HCT116 (cell line): ENCODE measurements around the gene ARFGEF3. TPM values are rescaled to one million over a fixed set of nuclear protein-coding genes. Genes with fewer than 3 reads are reported as not detected.

Experiments
- ATAC-seq: fragments of 200-7000 bp; cut with Tn5 transposase; 2 replicates; pipeline ENCODE4 v1.9.1; 2020; ENCODE audit warnings: mild to moderate bottlenecking, moderate library complexity
- BruUV-seq: library from RNA; stranded (reverse); fragments of 400-500 nt; replicated peaks from 2 replicates; lab custom pipeline; 2021; lab: Mats Ljungman, UMichigan
- CTCF ChIA-PET: fragments of 300-600 bp; sonication (Branson Sonifier 250); formaldehyde crosslinking; loops from one replicate; lab custom pipeline; 2021; ENCODE audit warnings: antibody characterized with exemption; lab: Charles Lee
- POLR2A ChIA-PET: fragments of 300-600, 350-600 bp; sonication (Branson Sonifier 250); formaldehyde crosslinking; loops from one replicate; lab custom pipeline; 2021; ENCODE audit warnings: antibody characterized with exemption; lab: Charles Lee
- RAD21 ChIA-PET, 2 experiments: fragments of 300-600 bp; sonication (Branson Sonifier 250); formaldehyde crosslinking; loops; one replicate each; lab custom pipeline; 2023; ENCODE audit warnings: low total read pairs in 2 of 2; ENCODE audit not compliant: uncharacterized antibody in 2 of 2, unreplicated experiment in 2 of 2, low non-redundant PET in 1 of 2; lab: Charles Lee
- DNase-seq: peaks from one replicate; pipeline ENCODE4 v3.0.0-alpha.2; 2010; ENCODE audit warnings: low read depth, low spot score
- H2AFZ ChIP-seq: fragments of 200-600 bp; shearing (Covaris generic), sonication (generic); 2 replicates; pipeline ENCODE4 v1.6.1; 2017; ENCODE audit warnings: low read depth, mixed run types, mixed read lengths, antibody characterized with exemption, low read length; ENCODE audit not compliant: poor library complexity, severe bottlenecking
- H3K27ac ChIP-seq: 2 replicates; pipeline ENCODE4 v1.5.1; 2012; ENCODE audit warnings: low read depth, low read length
- H3K27me3 ChIP-seq: fragments of 200-600 bp; sonication (generic); 2 replicates; pipeline ENCODE4 v1.6.1; 2016; ENCODE audit warnings: mixed run types, low read length, mixed read lengths; ENCODE audit not compliant: insufficient read depth
- H3K36me3 ChIP-seq, 2 experiments: fragments of 200-500 bp in 1 of 2; fragments of 200-600 bp in 1 of 2; sonication (Bioruptor generic) in 1 of 2; sonication (generic) in 1 of 2; 2 replicates each; pipeline versions ENCODE4 v1.5.1 to v1.6.1; 2014 to 2016; ENCODE audit warnings: low read length in 2 of 2, inconsistent platforms in 1 of 2, mixed read lengths in 1 of 2, mixed run types in 1 of 2; ENCODE audit not compliant: insufficient read depth in 2 of 2, control insufficient read depth in 1 of 2
- H3K4me1 ChIP-seq, 2 experiments: fragments of 200-600 bp in 1 of 2; sonication (generic) in 1 of 2; 2 replicates each; pipeline versions ENCODE4 v1.5.1 to v1.6.1; 2012 to 2017; ENCODE audit warnings: low read length in 2 of 2, inconsistent platforms in 1 of 2, mild to moderate bottlenecking in 1 of 2, mixed read lengths in 1 of 2, mixed run types in 1 of 2, moderate library complexity in 1 of 2; ENCODE audit not compliant: insufficient read depth in 2 of 2, control insufficient read depth in 1 of 2
- H3K4me2 ChIP-seq: fragments of 200-600 bp; sonication (generic); 2 replicates; pipeline ENCODE4 v1.6.1; 2017; ENCODE audit warnings: mixed run types, low read length, mixed read lengths
- H3K4me3 ChIP-seq, 2 experiments: fragments of 200-600 bp in 1 of 2; sonication (generic) in 1 of 2; replicated peaks in 1 of 2; 2 replicates each; pipeline ENCODE4 v1.5.1; 2011 to 2016; ENCODE audit warnings: low read length in 2 of 2, control low read depth in 1 of 2, low read depth in 1 of 2, mild to moderate bottlenecking in 1 of 2, mixed read lengths in 1 of 2, mixed run types in 1 of 2
- H3K79me2 ChIP-seq: fragments of 200-600 bp; sonication (generic); 2 replicates; pipeline ENCODE4 v1.6.1; 2017; ENCODE audit warnings: mild to moderate bottlenecking, mixed run types, low read length, moderate library complexity, mixed read lengths; ENCODE audit not compliant: insufficient read depth
- H3K9ac ChIP-seq: fragments of 200-600 bp; sonication (generic); 2 replicates; pipeline ENCODE4 v1.6.1; 2016; ENCODE audit warnings: low read length, mixed read lengths
- H3K9me2 ChIP-seq: fragments of 200-600 bp; sonication (generic), shearing (Covaris generic); 2 replicates; pipeline ENCODE4 v1.6.1; 2017; ENCODE audit warnings: mixed run types, mild to moderate bottlenecking, moderate library complexity; ENCODE audit not compliant: insufficient read depth
- H3K9me3 ChIP-seq, 2 experiments: fragments of 200-500 bp in 1 of 2; fragments of 200-600 bp in 1 of 2; sonication (Bioruptor generic) in 1 of 2; sonication (generic) in 1 of 2; 2 replicates each; pipeline ENCODE4 v1.6.1; 2014 to 2017; ENCODE audit warnings: low read length in 2 of 2, mixed read lengths in 2 of 2, inconsistent platforms in 1 of 2, low read depth in 1 of 2, mild to moderate bottlenecking in 1 of 2, mixed run types in 1 of 2, moderate library complexity in 1 of 2; ENCODE audit not compliant: control insufficient read depth in 1 of 2, insufficient read depth in 1 of 2
- H4K20me1 ChIP-seq: fragments of 200-600 bp; sonication (generic), shearing (Covaris generic); 2 replicates; pipeline ENCODE4 v1.6.1; 2017; ENCODE audit warnings: mixed run types, mild to moderate bottlenecking, moderate library complexity; ENCODE audit not compliant: insufficient read depth
- CBX3 ChIP-seq: IDR thresholded peaks from 2 replicates; pipeline ENCODE4 v1.6.1; 2012; ENCODE audit warnings: low read depth
- CEBPB ChIP-seq: IDR thresholded peaks from 2 replicates; pipeline ENCODE4 v1.6.1; 2012; ENCODE audit warnings: low read depth
- CTCF ChIP-seq, 3 experiments: fragments of 200-600 bp in 1 of 3; sonication (generic) in 1 of 3; IDR thresholded peaks in 2 of 3; conservative IDR thresholded peaks in 1 of 3; 2 replicates each; pipeline ENCODE4 v1.5.1; 2012 to 2017; ENCODE audit warnings: low read depth in 2 of 3, low read length in 2 of 3, antibody characterized with exemption in 1 of 3, borderline replicate concordance in 1 of 3, control low read depth in 1 of 3, mild to moderate bottlenecking in 1 of 3, mixed read lengths in 1 of 3, mixed run types in 1 of 3, moderate library complexity in 1 of 3; ENCODE audit not compliant: insufficient read depth in 1 of 3
- EGR1 ChIP-seq: IDR thresholded peaks from 2 replicates; pipeline ENCODE4 v1.6.1; 2012; ENCODE audit warnings: low read depth
- ELF1 ChIP-seq: IDR thresholded peaks from 2 replicates; pipeline ENCODE4 v1.6.1; 2012; ENCODE audit warnings: low read depth, borderline replicate concordance
- EZH2 ChIP-seq: fragments of 200-600 bp; sonication (generic); IDR thresholded peaks from 2 replicates; pipeline ENCODE4 v1.6.1; 2017; ENCODE audit warnings: antibody characterized with exemption, mixed run types
- FOSL1 ChIP-seq: IDR thresholded peaks from 2 replicates; pipeline ENCODE4 v1.6.1; 2012; ENCODE audit warnings: low read depth
- MAX ChIP-seq: IDR thresholded peaks from 2 replicates; pipeline ENCODE4 v1.6.1; 2012
- POLR2A ChIP-seq: IDR thresholded peaks from 2 replicates; pipeline ENCODE4 v1.7.0; 2011; ENCODE audit warnings: borderline replicate concordance; ENCODE audit not compliant: insufficient read depth, insufficient read length; ENCODE audit errors: extremely low read depth
- RAD21 ChIP-seq: IDR thresholded peaks from 2 replicates; pipeline ENCODE4 v1.6.1; 2012; ENCODE audit warnings: low read depth, mild to moderate bottlenecking
- REST ChIP-seq: IDR thresholded peaks from 2 replicates; pipeline ENCODE4 v1.6.1; 2012; ENCODE audit warnings: low read depth
- SIN3A ChIP-seq: IDR thresholded peaks from 2 replicates; pipeline ENCODE4 v1.6.1; 2012; ENCODE audit warnings: low read depth
- SP1 ChIP-seq: IDR thresholded peaks from 2 replicates; pipeline ENCODE4 v1.6.1; 2012; ENCODE audit warnings: low read depth
- SRF ChIP-seq: IDR thresholded peaks from 2 replicates; pipeline ENCODE4 v1.6.1; 2012; ENCODE audit warnings: low read depth
- TCF7L2 ChIP-seq: IDR thresholded peaks from 2 replicates; pipeline ENCODE4 v1.7.0; 2011; ENCODE audit warnings: borderline replicate concordance, inconsistent platforms; ENCODE audit not compliant: insufficient read depth, insufficient read length; ENCODE audit errors: extremely low read depth
- ZNF274 ChIP-seq: fragments of 200-500 bp; sonication (Bioruptor generic); IDR thresholded peaks from 2 replicates; pipeline ENCODE4 v1.6.1; 2014; ENCODE audit warnings: mild to moderate bottlenecking, low read depth, low read length, inconsistent platforms
- intact Hi-C: fragments of 100-400 bp; cut with micrococcal nuclease; formaldehyde crosslinking; loops from 2 replicates; pipeline ENCODE4 v1.10.0; 2022
- total RNA-seq: library from RNA; stranded (reverse); gene quantifications from one replicate; pipeline ENCODE4 v1.2.1, GENCODE V29; 2021; ENCODE audit not compliant: unreplicated experiment

ARFGEF3 gene
- total RNA-seq, 1 experiment from 2014 or later, result 3.8 TPM

GRCh38 chr6:138291036-138291848, 129.5 kb downstream of the ARFGEF3 start:
- ATAC-seq (no peak), DNase-seq (no peak)
- no peaks in the 10 kb centered on the region for H3K9me2 ChIP-seq
- CTCF ChIA-PET, result no interaction called here
- POLR2A ChIA-PET, result no interaction called here
- no peak overlapping the region for H3K9ac ChIP-seq
- H3K79me2 ChIP-seq, result no peaks in the 10 kb centered on the region
- H3K27ac ChIP-seq, result no peak overlapping the region
- H3K4me1 ChIP-seq, result peaks cover 6 to 25% of the 10 kb centered on the region in 2 experiments
- no peaks in the 10 kb centered on the region for H3K9me3 ChIP-seq
- intact Hi-C loops, result no loop called here
- no TSS peak for BruUV-seq
- no peaks in the 10 kb centered on the region for H4K20me1 ChIP-seq
- H2AFZ ChIP-seq, result no peak overlapping the region
- RAD21 ChIA-PET, result no interaction called here
- no peak overlapping the region for H3K4me2 ChIP-seq
- no peak overlapping the region for H3K4me3 ChIP-seq
- H3K36me3 ChIP-seq, result no peaks in the 10 kb centered on the region
- TF ChIP-seq REST (no peak), CBX3 (no peak), TCF7L2 (no peak), FOSL1 (no peak)
- H3K27me3 ChIP-seq, result no peaks in the 10 kb centered on the region

GRCh38 chr6:138291849-138292181, 130.1 kb downstream of the ARFGEF3 start:
- ChIA-PET RAD21 (no interaction called here), POLR2A (no interaction called here), CTCF (no interaction called here)
- no peaks in the 10 kb centered on the region for H3K9me3 ChIP-seq
- H3K4me1 ChIP-seq, result peaks cover 6 to 25% of the 10 kb centered on the region in 2 experiments
- DNase-seq (no peak), ATAC-seq (no peak)
- intact Hi-C loops, result no loop called here
- H3K36me3 ChIP-seq, result no peaks in the 10 kb centered on the region
- no peaks in the 10 kb centered on the region for H4K20me1 ChIP-seq
- no peak overlapping the region for H3K4me2 ChIP-seq
- no peaks in the 10 kb centered on the region for H3K79me2 ChIP-seq
- H3K4me3 ChIP-seq, result no peak overlapping the region
- no peaks in the 10 kb centered on the region for H3K9me2 ChIP-seq
- H3K9ac ChIP-seq, result no peak overlapping the region
- H3K27ac ChIP-seq, result no peak overlapping the region
- no peak overlapping the region for H2AFZ ChIP-seq
- H3K27me3 ChIP-seq, result no peaks in the 10 kb centered on the region
- no TSS peak for BruUV-seq
- TF ChIP-seq RAD21, result no peak
- no peak for TF ChIP-seq FOSL1
- TF ChIP-seq TCF7L2, result no peak
- TF ChIP-seq EZH2, result no peak
- no peak for TF ChIP-seq SRF
- TF ChIP-seq SIN3A, result no peak
- no peak for TF ChIP-seq ZNF274
- TF ChIP-seq EGR1, result no peak
- TF ChIP-seq MAX, result no peak
- TF ChIP-seq ELF1, result no peak
- TF ChIP-seq CTCF (IDR thresholded peaks at IDR 0.05 in 2 of 3, conservative IDR thresholded peaks at IDR 0.05 in 1 of 3; ENCODE audit: borderline replicate concordance in 1 of 3, insufficient read depth in 1 of 3, low read depth in 2 of 3, low read length in 2 of 3), result no peak
- TF ChIP-seq CEBPB, result no peak
- no peak for TF ChIP-seq POLR2A
- TF ChIP-seq SP1, result no peak
